GM18873 (cell line): ENCODE results near the gene LTB4R2.

ENCODE experiments used
- ATAC-seq: cut with Tn5 transposase; IDR thresholded peaks from one replicate; pipeline ENCODE4 v1.9.1; 2021; ENCODE audit warnings: mild to moderate bottlenecking, moderate library complexity, moderate number of reproducible peaks; ENCODE audit not compliant: unreplicated experiment, low FRiP score

Gene LTB4R2

DNA sequence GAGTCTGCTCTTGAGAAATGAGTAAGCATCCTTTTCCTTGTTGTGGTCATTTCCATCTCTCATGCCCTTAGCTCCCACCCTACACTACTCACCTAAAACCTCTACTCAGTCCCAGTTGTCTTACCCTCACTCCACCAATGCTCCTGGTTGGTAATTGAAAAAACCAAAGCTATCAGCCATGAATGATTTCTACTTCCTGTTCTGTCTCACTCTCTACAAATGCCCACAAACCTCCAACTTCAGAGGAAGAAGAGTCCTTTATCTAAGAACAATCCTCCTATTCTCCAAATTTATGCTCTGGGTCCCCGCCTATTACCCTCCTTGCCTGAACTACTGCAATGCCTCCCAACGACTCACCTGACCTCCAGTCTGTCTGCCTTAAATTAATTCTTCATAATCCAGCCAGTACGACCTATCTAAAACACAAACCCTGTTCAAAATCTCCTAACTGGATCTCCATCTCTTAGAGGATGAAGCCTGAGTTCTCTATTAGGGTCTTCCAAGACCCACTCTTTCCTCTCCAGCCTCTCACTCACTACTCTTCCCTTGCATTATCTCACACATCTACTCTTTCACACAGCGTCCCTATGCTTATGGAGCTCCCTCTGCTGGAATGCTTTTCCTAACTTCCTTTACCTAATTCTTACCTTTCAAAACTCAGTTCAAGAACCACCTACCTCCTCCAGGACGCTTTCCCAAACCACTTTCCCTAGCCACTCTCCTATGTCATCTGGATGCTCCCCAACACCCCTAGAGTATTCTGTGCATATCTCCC, 12.6 kb upstream of the LTB4R2 start:
- ATAC-seq: peak; percentile 11

DNA sequence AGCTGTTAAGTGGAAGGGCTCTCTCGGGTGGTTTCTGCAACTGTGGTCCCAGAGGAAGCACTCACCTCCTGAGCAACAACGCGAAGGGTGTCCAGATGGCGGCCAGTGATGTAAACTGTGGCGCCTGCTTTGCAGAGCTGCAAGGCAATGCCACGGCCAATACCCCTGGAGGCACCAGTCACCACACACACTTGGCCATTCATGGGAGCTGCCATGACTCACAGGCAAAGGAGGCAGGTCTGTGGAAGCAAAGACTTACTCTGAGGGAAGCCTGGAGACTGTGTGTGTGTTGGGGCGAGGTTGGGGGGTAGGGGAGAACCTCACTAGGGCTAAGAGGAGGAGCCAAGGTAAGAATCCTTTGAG, 11.1 kb upstream of the LTB4R2 start:
- no peak for ATAC-seq

DNA sequence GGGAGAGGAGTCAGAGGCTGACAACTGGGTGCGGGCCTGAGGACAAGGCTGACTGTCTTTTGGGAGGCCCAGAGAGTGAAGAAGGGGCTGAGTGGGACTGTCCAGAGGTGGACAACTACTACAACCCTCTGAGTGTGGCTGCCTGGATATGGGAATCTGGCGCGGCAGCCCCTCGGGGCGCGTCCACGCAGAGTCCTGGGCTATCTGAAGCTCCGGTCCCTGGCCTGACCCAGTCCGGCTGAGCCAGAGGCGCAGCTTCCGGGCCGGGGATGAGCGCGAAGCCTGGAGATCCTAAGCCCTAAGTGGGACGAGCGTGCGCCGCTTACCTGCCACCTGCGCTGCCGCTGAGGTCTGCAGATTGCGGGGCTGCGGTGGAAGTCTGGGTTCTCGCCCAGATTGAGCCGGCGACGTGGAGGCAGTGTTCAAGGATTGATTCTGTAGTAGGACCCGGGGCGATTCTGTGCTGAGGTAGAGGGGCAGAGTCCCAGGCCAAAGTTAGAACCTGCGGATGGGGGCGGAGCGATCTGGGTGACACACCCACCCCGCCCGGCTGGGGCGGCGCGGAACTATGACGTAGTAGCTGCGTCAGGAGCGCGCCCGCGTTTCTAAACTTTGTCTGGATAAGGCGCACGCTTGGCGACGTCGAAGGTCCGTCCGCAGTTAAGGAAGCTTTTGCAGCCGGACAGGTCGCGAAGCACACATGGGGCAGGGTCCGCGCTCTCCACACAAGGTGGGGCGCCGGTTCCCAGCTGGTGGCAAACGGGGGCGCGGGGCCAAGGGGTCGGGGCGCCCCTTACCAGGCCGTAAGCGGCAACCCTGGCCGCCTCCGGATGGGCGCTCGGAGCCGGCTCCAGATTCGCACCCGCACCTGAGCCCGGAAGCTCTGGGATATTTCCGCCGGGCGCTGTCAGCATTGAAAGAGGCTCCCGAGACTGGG, 10.4 kb upstream of the LTB4R2 start, which contains the start of the genes DHRS1 and NOP9:
DHRS1 (minus strand) TSS at position 526 of the 937 bp plus-strand sequence. CDS start 674 bp downstream, outside the sequence.
NOP9 (plus strand) TSS at position 596 of the 937 bp plus-strand sequence; CDS start at position 701, 105 bp downstream.
- peak; percentile 63 for ATAC-seq

DNA sequence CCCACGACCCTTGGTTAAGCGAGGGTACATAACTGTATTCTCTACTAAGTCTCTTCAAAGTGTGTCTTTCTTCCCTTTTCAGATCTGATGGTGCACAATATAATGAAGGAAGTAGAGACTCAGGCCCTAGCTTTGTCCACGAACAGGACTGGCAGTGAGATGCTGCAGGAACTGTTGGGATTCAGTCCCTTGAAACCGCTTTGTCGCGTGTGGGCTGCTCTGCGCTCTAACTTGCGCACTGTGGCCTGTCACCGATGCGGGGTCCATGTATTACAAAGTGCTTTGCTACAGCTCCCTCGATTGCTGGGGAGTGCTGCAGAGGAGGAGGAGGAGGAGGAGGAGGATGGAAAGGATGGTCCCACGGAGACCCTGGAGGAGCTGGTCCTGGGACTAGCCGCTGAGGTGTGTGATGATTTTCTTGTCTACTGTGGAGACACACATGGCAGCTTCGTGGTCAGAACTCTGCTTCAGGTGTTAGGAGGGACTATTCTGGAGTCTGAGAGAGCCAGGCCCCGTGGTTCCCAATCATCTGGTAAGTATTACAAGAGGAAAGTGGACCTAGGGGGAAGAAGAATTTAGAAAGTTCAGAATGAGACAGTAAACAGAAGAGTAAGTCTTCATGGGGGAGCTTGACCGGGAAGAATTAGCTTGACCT, 9.5 kb upstream of the LTB4R2 start:
- ATAC-seq: no peak

DNA sequence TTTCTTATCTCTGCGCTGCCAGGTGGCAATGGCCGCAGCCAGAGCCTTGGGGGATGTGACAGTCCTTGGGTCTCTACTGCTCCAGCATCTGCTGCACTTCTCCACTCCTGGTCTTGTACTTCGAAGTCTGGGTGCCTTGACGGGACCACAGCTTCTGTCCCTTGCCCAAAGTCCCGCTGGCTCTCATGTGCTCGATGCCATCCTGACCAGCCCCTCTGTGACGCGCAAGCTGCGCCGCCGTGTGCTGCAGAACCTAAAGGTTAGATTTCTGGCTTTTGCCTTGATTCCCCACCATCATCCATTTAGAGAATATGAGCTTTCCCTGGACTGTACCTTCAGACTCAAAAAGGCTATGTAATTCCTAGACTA, 5.9 kb upstream of the LTB4R2 start:
- ATAC-seq: no peak

DNA sequence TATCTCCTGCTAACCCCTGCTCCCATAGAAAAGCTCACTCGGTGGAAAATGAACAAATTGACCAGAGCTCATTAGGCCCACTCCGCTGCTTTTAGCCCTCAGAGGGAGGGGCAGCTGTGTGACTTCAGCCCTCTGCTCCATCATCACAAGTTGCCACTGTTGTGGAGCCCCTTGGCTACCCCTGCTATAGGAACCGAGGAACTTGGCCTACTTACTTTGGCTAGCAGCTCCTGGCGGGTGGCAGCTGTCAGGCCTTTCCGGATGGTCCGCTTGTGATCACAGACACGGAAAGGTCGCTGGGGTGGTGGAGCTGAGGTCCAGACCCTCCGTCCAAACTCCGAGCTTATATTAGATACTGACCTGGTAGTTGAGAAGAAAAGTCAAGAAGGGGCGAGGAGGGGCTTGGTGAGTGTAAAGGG, 2.8 kb upstream of the LTB4R2 start:
- ATAC-seq: no peak

DNA sequence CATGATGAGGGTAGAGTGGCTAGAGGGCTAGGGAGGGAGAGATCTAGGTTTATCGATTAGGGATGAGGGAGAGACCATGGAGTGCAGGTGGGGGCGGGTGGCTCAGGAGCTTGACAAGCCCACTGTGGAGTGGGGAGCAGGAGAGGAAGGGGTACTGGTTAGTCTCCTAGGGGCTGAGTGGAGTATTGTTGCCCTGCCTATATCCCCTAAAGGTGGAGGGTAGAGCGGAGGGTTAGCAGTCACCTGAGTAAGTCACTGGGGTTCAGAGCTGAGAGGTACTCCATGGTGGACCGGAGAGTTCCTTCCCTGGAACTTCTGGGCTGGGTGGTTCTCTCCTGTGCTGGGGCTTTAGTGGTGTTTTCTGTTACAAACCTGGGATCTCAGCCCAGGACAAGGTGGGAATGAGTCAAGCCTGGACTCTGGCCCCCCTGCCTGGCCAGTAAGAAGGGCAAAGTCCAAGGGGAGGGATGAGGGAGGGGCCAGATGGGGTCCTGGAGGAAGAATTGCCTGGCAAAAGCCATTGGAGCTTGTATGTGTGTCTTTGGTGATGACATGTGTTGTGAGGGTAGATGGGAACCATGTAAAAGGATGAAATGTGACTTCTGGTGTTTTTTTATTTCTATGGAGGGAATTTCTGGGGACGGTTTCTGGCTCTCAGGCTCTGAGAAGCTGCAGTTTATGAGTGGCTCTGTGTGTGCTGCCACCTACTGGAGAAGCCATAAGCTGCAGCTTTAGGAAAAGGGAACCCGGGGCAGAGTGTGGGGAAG, 2.2 kb upstream of the LTB4R2 start, which contains the start of gene CIDEB:
CIDEB (minus strand) TSS at position 403 of the 767 bp plus-strand sequence; CDS start at position 284, 119 bp downstream.
- no peak for ATAC-seq

DNA sequence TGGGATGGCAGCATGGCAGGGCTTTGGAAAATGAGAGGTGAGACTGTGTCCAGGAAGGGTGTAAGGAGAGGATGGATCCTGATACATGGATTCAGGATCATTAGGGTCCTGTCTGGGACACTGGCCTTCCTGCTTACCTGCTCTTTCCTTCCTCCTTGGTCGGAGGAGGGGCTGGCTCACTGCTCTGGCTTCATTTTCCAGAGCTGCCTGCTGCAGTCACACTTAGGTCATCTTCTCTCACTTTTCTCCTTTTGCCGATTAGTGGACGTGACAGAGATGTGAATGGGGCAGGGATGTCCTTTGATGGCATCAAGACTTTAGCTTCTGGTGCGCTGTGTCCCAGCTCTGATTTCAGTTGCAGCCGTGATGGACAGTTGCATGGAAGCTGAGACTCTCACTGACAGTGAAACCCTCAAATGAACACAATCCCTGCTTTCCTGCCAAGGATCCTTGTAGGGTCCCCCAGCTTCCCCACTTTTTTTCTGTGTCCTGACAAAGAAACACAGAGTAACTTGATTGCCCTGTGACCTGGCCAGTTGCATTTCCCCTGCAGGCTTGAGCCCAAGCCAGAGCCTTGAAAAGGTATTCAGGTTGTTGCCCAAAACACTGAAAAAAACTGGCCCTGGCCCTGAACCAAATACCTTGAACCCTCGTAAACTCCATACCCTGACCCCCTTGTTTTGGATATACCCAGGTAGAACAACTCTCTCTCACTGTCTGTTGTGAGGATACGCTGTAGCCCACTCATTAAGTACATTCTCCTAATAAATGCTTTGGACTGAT, 1.4 kb upstream of the LTB4R2 start:
- ATAC-seq: no peak

DNA sequence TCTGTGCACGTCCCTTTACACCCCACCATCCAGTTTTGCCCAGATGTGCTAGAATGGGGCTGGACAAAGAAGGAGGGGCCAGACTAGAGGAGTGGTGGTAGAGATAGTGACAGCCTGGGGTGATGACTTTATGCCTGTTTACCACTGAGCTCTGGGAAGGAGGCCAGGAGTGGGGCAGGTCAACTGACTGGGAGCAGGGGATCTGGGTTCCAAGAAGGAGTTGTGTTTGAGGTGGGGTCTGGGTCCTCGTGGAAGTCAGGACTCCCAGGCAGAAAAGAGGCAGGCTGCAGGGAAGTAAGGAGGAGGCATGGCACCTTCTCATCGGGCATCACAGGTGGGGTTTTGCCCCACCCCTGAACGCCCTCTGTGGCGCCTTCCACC, 315 bp downstream of the LTB4R2 start:
- ATAC-seq: no peak

DNA sequence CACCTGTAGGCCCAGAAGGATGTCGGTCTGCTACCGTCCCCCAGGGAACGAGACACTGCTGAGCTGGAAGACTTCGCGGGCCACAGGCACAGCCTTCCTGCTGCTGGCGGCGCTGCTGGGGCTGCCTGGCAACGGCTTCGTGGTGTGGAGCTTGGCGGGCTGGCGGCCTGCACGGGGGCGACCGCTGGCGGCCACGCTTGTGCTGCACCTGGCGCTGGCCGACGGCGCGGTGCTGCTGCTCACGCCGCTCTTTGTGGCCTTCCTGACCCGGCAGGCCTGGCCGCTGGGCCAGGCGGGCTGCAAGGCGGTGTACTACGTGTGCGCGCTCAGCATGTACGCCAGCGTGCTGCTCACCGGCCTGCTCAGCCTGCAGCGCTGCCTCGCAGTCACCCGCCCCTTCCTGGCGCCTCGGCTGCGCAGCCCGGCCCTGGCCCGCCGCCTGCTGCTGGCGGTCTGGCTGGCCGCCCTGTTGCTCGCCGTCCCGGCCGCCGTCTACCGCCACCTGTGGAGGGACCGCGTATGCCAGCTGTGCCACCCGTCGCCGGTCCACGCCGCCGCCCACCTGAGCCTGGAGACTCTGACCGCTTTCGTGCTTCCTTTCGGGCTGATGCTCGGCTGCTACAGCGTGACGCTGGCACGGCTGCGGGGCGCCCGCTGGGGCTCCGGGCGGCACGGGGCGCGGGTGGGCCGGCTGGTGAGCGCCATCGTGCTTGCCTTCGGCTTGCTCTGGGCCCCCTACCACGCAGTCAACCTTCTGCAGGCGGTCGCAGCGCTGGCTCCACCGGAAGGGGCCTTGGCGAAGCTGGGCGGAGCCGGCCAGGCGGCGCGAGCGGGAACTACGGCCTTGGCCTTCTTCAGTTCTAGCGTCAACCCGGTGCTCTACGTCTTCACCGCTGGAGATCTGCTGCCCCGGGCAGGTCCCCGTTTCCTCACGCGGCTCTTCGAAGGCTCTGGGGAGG, 985 bp downstream of the LTB4R2 start, which contains the start of gene LTB4R:
LTB4R (plus strand) TSS at position 857 of the 959 bp plus-strand sequence. CDS start 4,150 bp downstream, outside the sequence.
- ATAC-seq: peak; percentile 60

DNA sequence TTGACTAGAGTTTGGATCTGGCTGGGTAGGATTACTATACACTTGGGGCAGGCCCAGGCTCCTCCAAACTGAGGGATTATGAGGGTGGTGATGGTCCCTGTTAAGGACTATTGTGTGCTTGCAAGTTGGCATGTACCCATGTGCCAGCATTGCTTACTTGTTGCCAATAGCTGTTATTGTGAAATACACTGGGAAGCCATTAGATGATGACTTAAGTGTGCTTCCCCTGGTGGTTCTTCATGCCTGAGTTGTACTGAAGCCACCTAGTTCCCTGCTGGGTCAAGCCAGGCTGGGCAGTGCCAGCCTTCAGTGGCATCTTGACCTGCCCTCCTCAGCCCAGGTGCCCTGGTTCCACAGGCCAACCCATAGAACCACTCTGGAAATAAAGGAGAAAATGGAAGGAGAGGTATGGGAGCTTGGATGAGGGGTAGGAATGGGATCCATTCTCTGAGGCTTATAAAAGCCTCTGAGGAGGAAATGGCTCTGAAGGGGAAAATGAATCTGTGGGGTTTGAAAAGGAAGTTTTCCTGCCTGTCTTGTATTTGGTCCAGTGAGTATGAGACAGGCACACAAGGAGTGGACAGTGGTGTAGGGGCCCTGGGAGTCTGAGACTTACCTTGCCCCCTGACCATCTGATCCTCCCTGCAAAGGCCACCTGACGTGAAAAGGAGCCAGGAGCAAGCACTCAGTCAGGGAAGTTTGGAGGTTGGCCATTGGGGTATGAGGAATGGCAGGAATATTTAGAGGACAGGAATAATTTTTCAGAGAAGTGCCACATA, 2.1 kb downstream of the LTB4R2 start:
- ATAC-seq: no peak

DNA sequence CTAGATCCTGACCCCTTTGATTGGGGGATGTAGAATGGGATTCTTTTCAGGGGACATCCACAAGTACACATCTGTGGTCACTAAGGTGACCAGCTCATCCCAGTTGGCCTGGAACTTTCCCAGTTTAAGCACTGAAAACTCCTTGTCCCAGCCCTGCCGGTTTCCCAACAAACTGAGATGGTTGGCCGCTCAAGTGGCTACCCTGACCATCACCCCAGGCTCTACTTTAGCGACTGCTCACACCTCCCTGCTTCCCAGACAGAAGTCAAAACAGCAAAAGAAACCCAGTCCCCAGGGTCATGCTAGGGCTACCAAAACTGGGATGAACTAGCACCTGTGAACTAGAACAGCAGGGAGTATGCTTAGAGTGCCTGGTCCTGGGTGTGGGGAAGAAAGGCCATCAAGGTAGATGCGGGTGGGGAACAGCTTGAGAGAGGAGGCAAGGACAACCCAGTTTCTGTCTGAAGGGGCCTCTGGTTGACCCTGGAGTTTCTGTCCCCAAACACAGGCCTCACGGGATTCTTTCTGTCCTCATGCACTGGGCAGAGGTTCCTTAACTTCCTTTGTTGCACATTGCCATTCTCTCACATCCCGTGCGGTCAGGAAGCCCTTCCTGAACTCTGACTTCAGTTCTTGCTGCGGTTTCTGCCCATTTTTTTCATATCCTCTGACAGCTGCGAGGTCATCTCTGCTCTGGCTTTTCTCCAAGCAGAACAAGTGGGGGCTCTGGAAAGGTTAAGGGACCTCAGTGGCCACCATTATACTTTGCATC, 3.0 kb downstream of the LTB4R2 start:
- ATAC-seq: no peak

DNA sequence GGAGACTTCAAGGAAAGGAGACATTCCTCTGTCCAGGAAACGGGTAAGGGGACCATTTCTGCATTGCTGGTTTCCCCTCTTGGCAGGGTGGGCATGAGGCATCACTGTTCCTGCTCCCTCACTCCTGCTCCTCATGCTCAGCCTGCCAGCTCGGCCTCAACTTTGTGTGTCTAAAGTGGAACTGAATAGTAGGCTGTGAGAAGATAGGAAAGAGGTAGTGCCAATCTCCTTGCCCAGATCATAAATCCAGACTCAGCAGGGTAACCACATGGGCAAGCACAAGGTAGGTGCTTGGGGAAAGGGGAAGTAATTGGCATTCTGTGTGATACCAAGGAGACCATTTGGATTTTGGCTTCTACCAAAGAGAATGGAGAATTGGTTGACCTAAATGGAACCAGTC, 4.0 kb downstream of the LTB4R2 start:
- no peak for ATAC-seq

DNA sequence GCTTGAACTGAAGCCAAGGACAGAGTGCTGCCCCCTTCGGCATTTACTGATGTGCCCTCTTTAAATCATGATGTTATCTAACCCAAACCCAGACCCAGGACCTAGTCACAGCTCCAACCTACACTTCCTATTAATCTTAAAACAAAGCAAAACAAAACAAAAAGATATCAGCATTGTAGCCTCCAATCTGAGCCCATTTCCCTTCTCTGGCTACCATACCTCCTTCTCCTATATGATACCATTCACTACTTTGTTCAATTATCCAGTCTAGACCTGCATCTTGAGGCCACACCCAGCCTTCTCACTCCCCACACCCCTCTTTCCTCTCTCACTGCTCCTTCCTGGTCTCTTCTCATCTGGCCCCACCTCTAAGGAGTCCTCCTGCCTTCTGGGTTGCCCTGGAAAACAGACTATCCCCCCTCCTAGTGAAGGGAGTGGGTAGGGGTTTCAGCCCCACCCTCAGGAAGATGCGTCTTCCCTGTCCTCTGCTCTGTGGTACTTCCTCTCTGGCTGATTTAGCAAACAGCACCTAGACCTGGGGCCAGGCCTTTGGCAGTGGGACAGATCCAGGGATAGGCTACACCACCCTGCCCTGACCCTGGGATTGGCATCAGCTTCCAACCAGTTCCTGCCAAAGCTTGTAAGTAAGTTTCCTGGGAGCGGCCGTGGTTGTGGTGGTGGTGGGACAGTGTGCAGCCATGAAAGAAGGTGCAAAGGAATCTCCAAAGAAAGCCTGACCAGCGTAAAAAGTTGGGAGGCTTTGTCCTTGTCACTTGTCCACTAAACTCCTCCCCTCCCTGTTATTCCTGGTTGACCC, 4.6 kb downstream of the LTB4R2 start:
- ATAC-seq: no peak

DNA sequence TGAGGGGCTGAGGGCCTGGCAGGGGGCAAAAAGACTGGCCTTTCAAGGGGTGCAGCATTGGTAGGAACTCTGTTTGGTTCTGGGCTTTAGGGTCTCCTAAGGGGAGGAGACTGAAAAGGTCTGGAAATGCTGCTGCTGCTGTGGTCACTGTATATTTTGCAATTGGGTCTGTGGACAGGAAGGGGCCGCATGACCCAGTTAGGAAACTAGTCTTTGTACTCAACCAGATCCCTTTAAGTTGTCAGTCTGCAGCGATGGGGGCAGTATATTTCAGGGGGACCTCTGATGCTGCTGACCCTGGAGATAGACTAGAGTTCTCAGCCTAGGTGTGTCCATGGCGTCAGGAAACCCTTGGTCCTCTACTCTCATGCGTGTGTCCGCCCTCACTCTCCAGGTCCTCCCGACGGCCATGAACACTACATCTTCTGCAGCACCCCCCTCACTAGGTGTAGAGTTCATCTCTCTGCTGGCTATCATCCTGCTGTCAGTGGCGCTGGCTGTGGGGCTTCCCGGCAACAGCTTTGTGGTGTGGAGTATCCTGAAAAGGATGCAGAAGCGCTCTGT, 5.4 kb downstream of the LTB4R2 start:
- ATAC-seq: no peak
